ENCODE measurements around the gene RAP1B. TPM values are rescaled to one million over a fixed set of nuclear protein-coding genes. Genes with fewer than 3 reads are reported as not detected.

Gene RAP1B
- 194 and 200 TPM in 2 replicates for total RNA-seq

GRCh38 chr12:68610370-68611093 lies at the start of gene RAP1B:
RAP1B (plus strand) TSS chr12:68610899; CDS start chr12:68648725, 37,826 bp downstream.

DNA sequence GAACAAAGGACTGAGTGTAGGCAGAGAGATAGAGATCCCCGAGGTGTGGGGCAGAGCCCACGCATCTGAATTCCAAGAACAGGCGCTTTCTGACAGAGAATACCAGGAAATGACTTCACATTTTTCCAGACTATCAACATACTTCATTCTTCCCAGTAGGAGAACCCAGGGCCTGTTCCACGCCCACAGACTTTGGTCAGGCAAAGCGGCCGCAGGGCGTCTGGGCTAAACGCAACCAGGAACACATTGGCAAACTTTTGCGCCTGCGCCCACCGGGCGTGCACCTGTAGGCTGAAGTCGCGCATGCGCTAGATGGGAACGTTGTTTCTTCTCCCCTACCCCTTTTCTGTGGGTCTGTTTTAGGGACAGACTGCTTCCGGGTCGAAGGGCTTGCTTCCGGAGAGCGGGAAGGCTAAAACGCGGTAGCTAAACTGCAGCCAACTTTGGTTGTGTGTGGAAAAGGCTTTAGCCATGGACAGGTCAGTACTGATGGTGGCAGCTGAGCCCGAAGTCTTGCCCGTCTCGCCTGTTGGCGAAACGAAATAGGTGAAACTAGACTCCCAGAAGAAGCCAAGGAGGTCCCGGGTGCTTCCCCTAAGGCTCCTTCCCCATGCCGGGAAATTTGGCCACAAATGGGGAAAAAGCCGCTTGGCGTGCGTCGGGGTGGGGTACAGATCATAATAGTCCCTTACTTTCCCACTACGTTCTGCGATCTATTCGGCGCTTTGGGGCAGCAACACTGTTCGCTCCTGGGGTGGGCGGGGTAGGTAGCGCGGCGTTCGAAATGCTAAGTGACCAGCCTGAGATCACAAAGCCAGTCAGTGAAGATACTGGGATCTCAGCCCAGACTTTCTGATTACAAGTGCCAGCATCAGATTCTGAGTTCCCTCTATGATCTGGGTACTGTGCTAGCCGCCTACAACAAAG lies 76.2 kb downstream of the RAP1B start, which contains the start of gene NUP107:
Gene NUP107 (plus strand): TSS at position 384 of the 927 bp plus-strand sequence. CDS start 88 bp downstream, at position 472.

Other genes starting within 250 kb of the RAP1B start
- gene NUP107, start 76.1 kb downstream of the RAP1B start, total RNA-seq, result 47.4 and 62.0 TPM in 2 replicates
- 3.2 and 4.9 TPM in 2 replicates for gene SLC35E3, start 135.3 kb downstream of the RAP1B start, total RNA-seq
- gene MDM2, start 197.3 kb downstream of the RAP1B start, total RNA-seq, result 177 and 353 TPM in 2 replicates